GM21367 (cell line): ENCODE data around the gene CDH1.

Experiments
- ATAC-seq: cut with Tn5 transposase; IDR thresholded peaks from one replicate; pipeline ENCODE4 v1.9.1; 2021; ENCODE audit not compliant: unreplicated experiment

Gene CDH1

GRCh38 chr16:68759062-68759461 lies 22.0 kb downstream of the CDH1 start:
- no peak for ATAC-seq

GRCh38 chr16:68760671-68761275 lies 23.7 kb downstream of the CDH1 start:
- ATAC-seq = peak; percentile 47

GRCh38 chr16:68762996-68763756 lies 26.1 kb downstream of the CDH1 start:
- ATAC-seq = no peak

- ATAC-seq = no peak
Measured at GRCh38 chr16:68764862-68765261, 27.8 kb downstream of the CDH1 start.

DNA sequence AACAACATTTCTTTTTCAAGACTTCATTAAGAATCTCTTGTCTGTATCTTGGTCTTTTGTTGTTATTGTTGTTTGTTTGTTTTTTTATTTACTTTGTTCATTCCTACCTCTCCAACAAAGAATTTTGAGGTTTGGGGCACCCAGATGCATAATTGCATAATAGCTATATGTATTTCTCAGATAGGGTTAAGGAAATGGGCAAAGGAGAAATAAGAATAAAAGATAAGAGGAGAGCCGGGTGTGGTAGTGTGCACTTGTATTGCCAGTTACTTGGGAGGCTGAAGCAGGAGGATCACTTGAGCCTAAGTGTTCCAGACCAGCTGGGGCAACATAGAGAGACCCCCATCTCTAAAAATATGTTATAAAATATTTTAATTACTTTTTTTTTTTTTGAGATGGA lies 30.5 kb downstream of the CDH1 start:
- ATAC-seq = no peak

DNA sequence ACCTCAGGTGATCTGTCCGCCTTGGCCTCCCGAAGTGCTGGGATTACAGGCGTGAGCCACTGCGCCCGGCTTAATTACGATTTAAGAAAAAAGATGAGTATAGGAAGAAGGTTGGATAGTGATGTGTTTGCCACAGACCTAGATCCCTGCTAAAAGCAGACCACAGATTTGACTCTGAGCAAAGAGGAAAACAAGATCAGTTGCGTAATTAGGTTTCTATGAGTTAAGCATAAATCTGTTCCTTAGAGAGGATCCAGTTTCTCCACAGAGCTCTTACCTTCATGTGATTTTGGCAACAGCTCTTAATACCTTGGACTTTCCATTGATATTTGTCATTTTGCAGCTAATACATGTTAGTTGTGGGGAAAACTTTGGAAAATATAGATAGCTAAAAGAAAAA lies 31.1 kb downstream of the CDH1 start:
- no peak for ATAC-seq

- ATAC-seq = no peak
Measured at GRCh38 chr16:68768771-68769170, 31.7 kb downstream of the CDH1 start.

DNA sequence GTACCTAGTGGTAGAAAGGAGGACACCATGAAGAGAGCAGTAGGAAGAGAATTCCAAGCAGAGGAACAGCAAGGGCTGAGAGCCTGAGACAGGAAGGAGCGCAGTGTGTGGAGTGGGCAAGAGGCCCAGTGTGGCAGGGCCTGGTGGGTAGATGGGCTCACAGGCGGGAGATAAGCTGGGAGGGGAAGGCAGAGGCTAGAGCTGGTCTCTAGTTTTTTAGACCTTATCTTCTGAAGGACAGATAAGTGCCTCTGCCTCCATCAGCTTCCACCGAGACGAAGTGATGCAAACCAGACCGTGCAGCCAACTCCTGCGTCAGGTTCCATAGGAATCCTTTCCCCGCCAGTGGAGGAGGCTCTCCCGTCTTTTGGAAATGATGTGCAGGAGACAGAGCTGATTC lies 33.6 kb downstream of the CDH1 start:
- no peak for ATAC-seq

DNA sequence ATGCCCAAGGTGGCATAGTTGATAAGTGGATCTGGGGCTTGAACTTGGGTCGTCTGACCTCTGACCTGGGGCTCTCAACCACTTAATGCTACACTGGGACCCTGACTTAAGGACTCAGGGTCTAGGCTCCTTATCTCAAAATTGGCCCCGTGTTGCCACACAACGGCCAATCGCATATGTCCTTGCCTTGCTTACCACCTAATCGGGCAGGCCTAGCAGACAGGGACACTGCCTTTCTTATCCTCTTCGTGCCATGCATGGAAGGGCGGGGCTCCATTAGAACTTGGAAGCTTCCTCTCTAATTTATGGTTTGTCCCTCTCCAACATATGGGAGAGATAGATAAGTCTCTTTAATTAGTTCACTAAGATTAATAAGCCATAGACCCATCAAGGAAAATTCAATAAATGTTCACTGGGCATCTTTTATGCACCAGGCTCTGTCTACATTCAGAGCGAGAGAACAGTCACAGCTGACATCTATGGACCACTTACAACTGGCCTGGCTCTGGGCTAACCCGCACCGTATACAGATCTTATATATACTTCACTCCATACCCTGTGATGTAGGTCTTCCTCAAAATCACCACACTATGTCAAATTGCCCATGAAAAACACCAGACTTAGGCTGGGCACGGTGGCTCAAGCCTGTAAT lies 35.1 kb downstream of the CDH1 start:
- ATAC-seq = no peak

GRCh38 chr16:68772871-68773270 lies 35.8 kb downstream of the CDH1 start:
- ATAC-seq = no peak

- ATAC-seq = no peak
Measured at GRCh38 chr16:68774982-68775634, 38.0 kb downstream of the CDH1 start.

GRCh38 chr16:68776821-68777485 lies 39.9 kb downstream of the CDH1 start:
- ATAC-seq = peak; percentile 76

DNA sequence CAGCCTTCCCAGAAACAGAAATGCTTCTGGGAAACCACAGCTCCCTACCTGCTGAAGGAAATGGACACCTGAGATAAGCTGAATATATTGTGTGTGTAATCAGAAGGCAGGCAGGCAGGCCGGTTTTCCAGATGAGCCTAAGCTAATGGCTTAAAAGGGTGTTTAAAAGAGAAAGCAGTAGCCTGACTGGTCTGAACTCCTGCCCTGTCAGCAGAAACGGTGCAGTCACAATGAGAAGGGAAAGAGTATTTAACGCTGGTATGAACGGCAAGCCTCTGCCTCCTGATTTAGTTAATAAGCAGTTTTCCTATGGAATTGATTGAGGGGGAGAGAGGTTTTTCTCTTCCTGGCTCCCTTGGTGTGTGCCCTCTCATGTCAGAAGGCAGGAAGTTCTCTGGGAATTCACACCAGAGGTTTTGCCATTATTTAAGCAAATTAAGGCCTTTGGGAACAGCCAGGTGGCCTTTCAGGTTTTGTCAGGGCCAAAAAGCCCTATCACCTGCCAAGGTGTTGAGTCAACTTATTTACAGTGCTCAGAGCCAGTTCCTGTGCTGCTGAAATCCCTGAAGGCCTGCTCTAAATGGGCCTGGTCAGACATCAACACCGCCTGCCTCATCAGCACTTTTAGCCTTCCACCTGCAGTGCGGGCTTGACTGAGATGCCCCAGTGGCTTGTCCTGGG lies 41.6 kb downstream of the CDH1 start:
- no peak for ATAC-seq

DNA sequence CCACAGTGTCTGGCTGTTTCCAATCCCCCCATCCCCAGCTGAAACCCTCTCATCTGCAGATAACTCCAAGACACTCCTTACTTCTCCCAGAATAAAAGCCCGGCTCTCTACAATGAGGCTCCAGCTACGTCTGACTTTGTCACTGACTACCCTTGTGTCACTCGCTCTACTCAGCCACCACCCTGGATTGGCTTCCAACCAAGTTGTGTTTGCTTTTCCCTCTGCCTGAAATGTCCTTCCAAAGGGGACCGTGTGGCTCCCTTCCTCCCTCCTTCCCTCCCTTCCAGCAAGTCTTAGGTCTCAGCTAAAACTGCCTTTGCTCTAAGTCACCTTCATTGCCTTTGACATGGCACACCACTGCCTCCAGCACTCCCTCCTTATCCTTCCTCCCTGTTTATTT lies 42.8 kb downstream of the CDH1 start:
- ATAC-seq = no peak

- ATAC-seq = no peak
Measured at GRCh38 chr16:68781784-68782183, 44.7 kb downstream of the CDH1 start.

DNA sequence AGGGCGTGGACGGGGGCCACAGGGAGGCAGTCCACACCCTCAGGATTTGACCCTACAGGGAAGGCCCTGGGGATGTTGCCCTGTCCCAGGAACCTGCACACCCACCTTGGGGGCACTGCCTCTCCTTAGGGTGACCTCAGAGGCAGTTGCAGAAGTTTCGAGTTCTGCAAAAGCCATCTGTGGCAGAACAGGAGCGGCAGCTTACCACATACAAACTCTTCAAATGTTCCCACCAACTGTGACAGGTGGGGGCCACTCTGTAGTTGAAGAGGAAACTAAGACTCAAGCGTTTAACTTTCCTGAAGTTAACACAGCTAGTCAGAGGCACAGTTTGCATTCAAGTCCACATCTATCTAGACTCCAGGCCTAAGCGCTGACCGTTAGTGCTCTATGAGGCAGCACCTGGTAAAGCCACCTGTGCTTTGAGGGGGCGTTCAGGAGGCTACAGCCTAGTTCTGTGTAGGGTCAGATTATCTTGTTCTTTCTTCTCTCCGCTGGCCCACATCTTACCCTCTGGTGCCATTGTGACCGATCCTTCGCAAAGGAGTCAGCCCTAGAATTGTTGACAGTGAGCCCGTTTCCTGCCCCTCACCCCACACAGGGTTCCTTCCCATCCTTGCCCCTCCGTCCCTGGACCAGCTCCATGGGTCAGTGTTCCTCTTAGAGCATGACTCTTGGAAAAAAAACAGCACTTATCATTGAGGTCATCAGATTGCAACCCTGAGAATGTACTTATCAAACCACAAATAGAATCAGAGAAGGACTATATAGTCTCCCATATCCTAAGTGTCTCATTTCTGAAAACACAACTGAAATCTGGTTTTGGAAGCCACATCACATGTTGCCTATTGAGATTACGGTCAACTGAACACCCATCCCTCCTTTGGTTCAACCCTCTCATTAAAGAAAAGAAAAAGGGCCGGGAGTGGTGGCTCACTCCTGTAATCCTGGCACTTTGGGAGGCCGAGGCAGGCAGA lies 45.4 kb downstream of the CDH1 start:
- peak; percentile 45 for ATAC-seq

- ATAC-seq = no peak
Measured at GRCh38 chr16:68784226-68784625, 47.1 kb downstream of the CDH1 start.

DNA sequence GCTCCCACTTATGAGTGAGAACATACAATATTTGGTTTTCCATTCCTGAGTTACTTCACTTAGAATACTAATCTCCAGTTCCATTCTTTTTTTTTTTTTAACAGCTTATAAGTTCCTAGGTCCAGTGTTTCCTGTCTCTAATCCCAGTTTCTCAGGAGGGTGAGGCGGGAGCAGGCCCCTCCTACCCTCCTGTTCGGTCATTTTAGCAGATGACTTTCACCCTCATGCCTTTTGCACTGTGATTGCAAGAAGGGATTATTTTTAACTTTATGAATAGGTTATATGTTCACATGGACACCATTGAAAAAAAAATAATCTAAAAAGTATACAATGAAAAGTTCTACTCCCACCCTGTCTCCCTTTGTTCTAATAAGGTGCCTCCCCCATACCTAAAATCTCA lies 47.6 kb downstream of the CDH1 start:
- no peak for ATAC-seq

- no peak for ATAC-seq
Measured at GRCh38 chr16:68785715-68786114, 48.6 kb downstream of the CDH1 start.
